Stimulated activated effector memory CD8-positive, alpha-beta T cell treated with anti-CD3 and anti-CD28 coated beads, Interleukin-12 subunit alpha, Interleukin-12 subunit beta, amount 100 ng/mL, for 72 hours (primary cell): ENCODE measurements around the gene PRSS33.

Source experiments
- ATAC-seq: fragments of 150-1000 bp; cut with Tn5 transposase; 2 replicates; pipeline ENCODE4 v1.10.0; 2021
- DNase-seq, 2 donors: peaks; one replicate each; pipeline ENCODE4 v3.0.0; 2021 to 2022; ENCODE audit warnings: low spot score in 2 of 2
- H3K27ac Mint-ChIP-seq: one replicate; pipeline ENCODE4 v1.8.0; 2022; ENCODE audit warnings: mild to moderate bottlenecking, mixed read lengths
- H3K36me3 Mint-ChIP-seq: one replicate; pipeline ENCODE4 v1.8.0; 2022; ENCODE audit warnings: mild to moderate bottlenecking, mixed read lengths
- H3K4me1 Mint-ChIP-seq: one replicate; pipeline ENCODE4 v1.8.0; 2022; ENCODE audit warnings: mixed read lengths
- H3K4me3 Mint-ChIP-seq: one replicate; pipeline ENCODE4 v1.8.0; 2022; ENCODE audit warnings: mild to moderate bottlenecking, mixed read lengths
- H3K9me3 Mint-ChIP-seq: one replicate; pipeline ENCODE4 v1.8.0; 2022; ENCODE audit warnings: mixed read lengths

Gene PRSS33

GRCh38 chr16:2766430-2767139, 20.8 kb downstream of the PRSS33 start:
- ATAC-seq = no peak
- Mint-ChIP-seq H3K4me3 (no peak overlapping the region), H3K36me3 (peaks cover 100% of the 10 kb centered on the region), H3K4me1 (peaks cover 59% of the 10 kb centered on the region), H3K27ac (peak overlapping the region; percentile 85), H3K9me3 (no peaks in the 10 kb centered on the region)
- DNase-seq = no peak

- Mint-ChIP-seq H3K4me3 (no peak overlapping the region), H3K4me1 (peaks cover 68% of the 10 kb centered on the region), H3K27ac (peak overlapping the region; percentile 85), H3K36me3 (peaks cover 100% of the 10 kb centered on the region), H3K9me3 (no peaks in the 10 kb centered on the region)
- ATAC-seq = no peak
- DNase-seq = no peak
Observed at GRCh38 chr16:2765462-2766404, 21.6 kb downstream of the PRSS33 start.

- H3K36me3 Mint-ChIP-seq = peaks cover 100% of the 10 kb centered on the region
- no peaks in the 10 kb centered on the region for H3K9me3 Mint-ChIP-seq
- peak overlapping the region; percentile 85 for H3K27ac Mint-ChIP-seq
- DNase-seq (no peak), ATAC-seq (no peak)
- no peak overlapping the region for H3K4me3 Mint-ChIP-seq
- H3K4me1 Mint-ChIP-seq = peaks cover 73% of the 10 kb centered on the region
Observed at GRCh38 chr16:2764718-2765117, 22.6 kb downstream of the PRSS33 start.

- Mint-ChIP-seq H3K9me3 (no peaks in the 10 kb centered on the region), H3K4me3 (no peak overlapping the region), H3K27ac (peak overlapping the region; percentile 11), H3K4me1 (peaks cover 68% of the 10 kb centered on the region), H3K36me3 (peaks cover 100% of the 10 kb centered on the region)
- DNase-seq (no peak), ATAC-seq (no peak)
Observed at GRCh38 chr16:2763173-2763572, 24.2 kb downstream of the PRSS33 start.

- DNase-seq (no peak), ATAC-seq (no peak)
- Mint-ChIP-seq H3K27ac (peak overlapping the region; percentile 11), H3K9me3 (no peaks in the 10 kb centered on the region), H3K4me3 (no peak overlapping the region), H3K36me3 (peaks cover 100% of the 10 kb centered on the region), H3K4me1 (peaks cover 66% of the 10 kb centered on the region)
Observed at GRCh38 chr16:2762711-2763110, 24.6 kb downstream of the PRSS33 start.

- Mint-ChIP-seq H3K27ac (peak overlapping the region; percentile 11), H3K36me3 (peaks cover 100% of the 10 kb centered on the region), H3K9me3 (no peaks in the 10 kb centered on the region), H3K4me3 (no peak overlapping the region), H3K4me1 (peaks cover 70% of the 10 kb centered on the region)
- ATAC-seq (no peak), DNase-seq (no peak)
Observed at GRCh38 chr16:2761886-2762583, 25.3 kb downstream of the PRSS33 start.

GRCh38 chr16:2761472-2761871, 25.9 kb downstream of the PRSS33 start:
- peaks cover 100% of the 10 kb centered on the region for H3K36me3 Mint-ChIP-seq
- H3K9me3 Mint-ChIP-seq = no peaks in the 10 kb centered on the region
- H3K4me3 Mint-ChIP-seq = no peak overlapping the region
- ATAC-seq = no peak
- DNase-seq = no peak
- no peak overlapping the region for H3K27ac Mint-ChIP-seq
- H3K4me1 Mint-ChIP-seq = peaks cover 70% of the 10 kb centered on the region

- peaks cover 78% of the 10 kb centered on the region for H3K4me1 Mint-ChIP-seq
- no peaks in the 10 kb centered on the region for H3K9me3 Mint-ChIP-seq
- ATAC-seq (no peak), DNase-seq (no peak)
- H3K36me3 Mint-ChIP-seq = peaks cover 100% of the 10 kb centered on the region
- peak overlapping the region; percentile 98 for H3K27ac Mint-ChIP-seq
- no peak overlapping the region for H3K4me3 Mint-ChIP-seq
Observed at GRCh38 chr16:2757344-2757743, 30.0 kb downstream of the PRSS33 start.

GRCh38 chr16:2756288-2757015, 30.9 kb downstream of the PRSS33 start:
- ATAC-seq (no peak), DNase-seq (no peak)
- peak overlapping the region; percentile 94 for H3K4me3 Mint-ChIP-seq
- peak overlapping the region; percentile 98 for H3K27ac Mint-ChIP-seq
- peaks cover 73% of the 10 kb centered on the region for H3K4me1 Mint-ChIP-seq
- no peaks in the 10 kb centered on the region for H3K9me3 Mint-ChIP-seq
- H3K36me3 Mint-ChIP-seq = peaks cover 100% of the 10 kb centered on the region

GRCh38 chr16:2755158-2755557, 32.2 kb downstream of the PRSS33 start:
- ATAC-seq (no peak), DNase-seq (no peak)
- Mint-ChIP-seq H3K36me3 (peaks cover 93% of the 10 kb centered on the region), H3K4me3 (peak overlapping the region; percentile 94), H3K4me1 (peaks cover 72% of the 10 kb centered on the region), H3K27ac (peak overlapping the region; percentile 98), H3K9me3 (no peaks in the 10 kb centered on the region)

- ATAC-seq (no peak), DNase-seq (no peak)
- Mint-ChIP-seq H3K36me3 (peaks cover 78% of the 10 kb centered on the region), H3K4me1 (peaks cover 67% of the 10 kb centered on the region), H3K27ac (peak overlapping the region; percentile 98), H3K4me3 (peak overlapping the region; percentile 94), H3K9me3 (no peaks in the 10 kb centered on the region)
Observed at GRCh38 chr16:2753733-2754020, 33.7 kb downstream of the PRSS33 start.

GRCh38 chr16:2752850-2753732, 34.3 kb downstream of the PRSS33 start:
- Mint-ChIP-seq H3K4me1 (peaks cover 64% of the 10 kb centered on the region), H3K27ac (peak overlapping the region; percentile 98), H3K4me3 (peak overlapping the region; percentile 94), H3K9me3 (no peaks in the 10 kb centered on the region), H3K36me3 (peaks cover 72% of the 10 kb centered on the region)
- no peak for DNase-seq
- ATAC-seq = peak; percentile 63

GRCh38 chr16:2752035-2752849, 35.1 kb downstream of the PRSS33 start, which contains the start of gene SRRM2:
Gene SRRM2 (plus strand): TSS chr16:2752638. CDS start chr16:2756365, 3,727 bp downstream.
- peaks cover 56% of the 10 kb centered on the region for H3K4me1 Mint-ChIP-seq
- H3K4me3 Mint-ChIP-seq = peak within 1 kb of the TSS; percentile 94
- peaks cover 64% of the 10 kb centered on the region for H3K36me3 Mint-ChIP-seq
- DNase-seq = peak; percentile 88 to 99
- no peaks in the 10 kb centered on the region for H3K9me3 Mint-ChIP-seq
- H3K27ac Mint-ChIP-seq = peak within 1 kb of the TSS; percentile 98
- peak; percentile 94 for ATAC-seq
